Superior temporal gyrus (tissue), 1 donor: ENCODE data around the gene C17orf75.

Source experiments
- DNase-seq: peaks from one replicate; pipeline ENCODE4 v3.0.0-alpha.2; 2016; ENCODE audit errors: extremely low spot score

Gene C17orf75

DNA sequence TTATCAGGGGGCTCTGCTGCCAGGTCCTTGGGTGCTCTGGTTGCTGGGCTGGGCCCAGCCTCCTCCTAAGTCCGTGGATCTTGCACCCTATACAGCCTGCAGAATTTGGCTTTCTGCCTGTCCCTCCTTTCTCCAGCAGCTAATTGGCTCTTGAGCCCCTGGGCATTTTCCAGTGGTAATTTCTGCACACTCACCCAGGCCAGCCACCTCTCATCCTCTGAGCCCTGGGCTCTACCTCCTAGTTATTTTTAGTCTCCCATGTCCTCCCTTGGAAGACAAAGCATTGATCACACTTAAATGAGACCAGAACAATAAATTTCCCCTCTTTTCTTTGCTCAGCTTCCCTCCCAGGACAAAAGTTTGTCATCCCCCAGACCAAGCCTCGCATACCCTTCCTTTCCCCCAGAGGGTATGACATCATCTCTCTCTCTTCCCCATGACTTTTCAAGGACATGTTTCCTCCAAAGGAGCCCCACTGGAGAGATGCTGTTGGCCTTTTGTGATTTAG, 38.1 kb downstream of the C17orf75 start:
- DNase-seq: no peak

DNA sequence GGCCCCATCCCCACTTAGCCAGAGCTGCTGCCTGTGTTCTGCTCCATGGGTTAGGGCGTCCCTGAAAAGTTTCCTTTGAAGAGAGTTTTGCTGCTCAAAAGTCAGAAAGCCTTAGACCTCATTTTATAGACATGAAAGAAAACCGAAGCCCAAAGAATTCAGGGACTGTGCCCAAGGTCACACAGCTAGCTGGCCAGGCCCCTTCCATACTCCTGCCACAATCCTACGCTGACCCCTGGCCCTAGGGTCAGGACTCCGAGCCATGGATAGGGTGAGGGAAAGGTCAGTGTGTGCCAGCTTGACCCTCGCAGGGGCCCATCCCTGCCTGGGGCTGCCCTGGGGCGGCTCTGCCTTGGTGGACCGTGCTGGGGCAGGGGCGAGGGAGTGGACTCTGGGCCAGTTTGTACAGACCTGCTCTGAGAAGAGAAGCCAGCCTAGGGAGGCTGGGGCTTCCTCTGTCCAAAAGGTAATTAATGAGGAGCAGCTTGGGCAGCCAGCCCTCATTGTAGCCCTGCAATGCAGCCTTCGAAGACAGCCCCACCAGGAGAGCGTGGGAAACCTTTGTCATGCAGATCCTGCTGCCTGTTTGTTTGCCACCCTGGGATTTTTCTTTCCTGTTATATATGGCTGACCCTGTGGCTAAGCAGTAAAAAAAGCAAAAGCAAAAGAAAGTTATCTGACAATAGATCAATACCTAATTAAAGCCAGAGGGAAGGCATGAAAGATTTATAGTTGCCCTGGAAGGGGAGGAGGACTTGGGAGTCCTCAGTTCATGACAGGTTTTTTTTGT, 38.9 kb downstream of the C17orf75 start:
- no peak for DNase-seq

DNA sequence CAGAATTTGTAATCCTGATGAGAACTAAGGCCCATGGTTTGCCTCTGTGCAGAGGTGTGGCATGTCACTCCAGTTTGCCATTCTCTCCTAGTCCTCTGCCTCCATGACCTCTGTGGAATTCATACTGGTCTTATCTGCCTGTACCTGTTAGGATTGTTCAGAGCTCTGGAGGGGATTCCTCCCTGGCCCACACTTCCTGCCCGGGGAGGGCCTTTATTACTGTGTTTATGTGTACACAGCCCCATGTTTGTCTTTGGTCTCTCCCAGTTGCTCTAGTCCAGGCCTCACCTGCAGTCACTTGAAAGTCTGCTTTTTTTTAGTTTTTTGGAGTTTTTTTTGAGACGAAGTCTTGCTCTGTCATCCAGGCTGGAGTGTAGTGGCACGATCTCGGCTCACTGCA, 39.9 kb downstream of the C17orf75 start:
- no peak for DNase-seq

- no peak for DNase-seq
These were observed 42.3 kb downstream of the C17orf75 start for GRCh38 chr17:32299580-32300164.

- no peak for DNase-seq
These were observed 43.0 kb downstream of the C17orf75 start for GRCh38 chr17:32298721-32299579.

- no peak for DNase-seq
These were observed 43.7 kb downstream of the C17orf75 start for GRCh38 chr17:32298298-32298697.

- no peak for DNase-seq
These were observed 44.1 kb downstream of the C17orf75 start for GRCh38 chr17:32297860-32298259.

DNA sequence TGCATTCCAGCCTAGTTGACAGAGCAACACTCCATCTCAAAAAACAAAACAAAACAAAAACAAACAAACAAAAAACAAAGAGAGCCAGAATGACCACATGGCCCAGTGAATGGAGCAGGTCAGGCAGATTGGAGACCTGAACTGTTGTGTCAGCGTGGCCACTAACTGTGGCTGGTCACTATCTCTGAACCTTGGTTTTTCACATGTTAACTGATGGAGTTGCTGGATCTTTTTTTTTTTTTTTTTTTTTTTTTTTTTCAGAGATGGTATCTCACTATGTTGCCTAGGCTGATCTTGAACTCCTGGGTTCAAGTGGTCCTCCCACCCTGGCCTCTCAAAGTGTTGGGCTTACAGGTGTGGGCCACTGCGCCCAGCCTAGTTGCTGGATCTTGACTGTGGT, 44.5 kb downstream of the C17orf75 start:
- DNase-seq: no peak

GRCh38 chr17:32292094-32292493, 49.9 kb downstream of the C17orf75 start:
- DNase-seq: no peak

GRCh38 chr17:32289471-32290070, 52.4 kb downstream of the C17orf75 start:
- DNase-seq: no peak

GRCh38 chr17:32288615-32289014, 53.4 kb downstream of the C17orf75 start:
- DNase-seq: no peak

- DNase-seq: no peak
These were observed 54.0 kb downstream of the C17orf75 start for GRCh38 chr17:32287804-32288511.

DNA sequence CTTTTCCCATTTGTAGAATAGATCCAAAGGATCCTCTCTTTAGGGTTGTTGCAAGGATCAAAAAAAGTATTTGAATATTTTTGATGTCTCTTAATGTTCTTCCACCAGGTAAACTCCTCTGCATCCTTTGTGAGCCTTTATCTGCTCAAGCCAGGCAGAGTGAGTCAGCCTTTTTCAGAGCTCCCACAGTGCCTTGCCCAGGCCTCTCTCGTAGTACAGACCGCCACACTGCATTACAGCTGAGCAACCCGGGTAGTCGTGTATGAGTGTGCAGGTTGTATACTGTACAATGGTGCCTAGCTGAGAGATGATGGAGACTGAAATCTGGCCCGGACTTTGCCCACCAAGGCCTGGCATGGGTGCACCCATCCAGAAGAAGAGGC, 55.5 kb downstream of the C17orf75 start:
- DNase-seq: no peak

DNA sequence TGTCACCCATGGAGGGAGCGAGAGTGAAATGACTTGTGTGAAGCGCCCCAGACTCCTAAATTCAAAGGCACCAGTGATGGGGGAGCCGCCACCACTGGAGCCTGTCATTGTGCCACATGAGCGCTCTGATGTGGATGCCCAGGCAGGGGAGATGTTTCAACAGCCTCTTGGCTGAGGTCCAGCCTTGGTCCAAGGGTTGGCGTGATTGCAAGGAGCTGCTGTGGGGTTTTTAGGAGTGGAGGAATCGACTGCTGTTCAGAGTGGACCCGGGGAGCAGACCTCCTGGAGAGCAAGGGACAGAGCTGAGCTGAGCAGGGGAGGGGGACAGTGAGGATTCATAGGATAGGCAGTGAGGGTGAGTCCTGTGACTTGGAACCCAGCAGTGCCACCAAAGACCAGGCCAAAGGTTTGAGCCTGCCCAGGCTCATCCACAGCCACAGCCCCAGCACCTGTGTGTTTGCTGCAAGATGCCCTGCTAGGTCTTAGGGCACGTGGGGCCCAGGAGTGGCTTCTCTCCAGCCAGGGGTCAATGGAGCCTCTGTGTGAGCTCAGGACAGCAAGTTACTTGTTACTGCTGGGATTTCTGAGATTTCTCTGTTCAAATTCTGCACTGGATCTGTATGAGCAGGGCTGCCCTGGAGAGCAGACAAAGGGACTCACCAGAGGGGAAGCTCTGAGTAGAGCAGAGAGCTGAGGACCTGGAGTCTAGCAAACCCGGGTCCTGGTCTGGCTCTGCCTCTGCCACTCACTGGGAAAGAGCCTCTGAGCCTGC, 56.0 kb downstream of the C17orf75 start:
- peak; percentile 87 for DNase-seq

DNA sequence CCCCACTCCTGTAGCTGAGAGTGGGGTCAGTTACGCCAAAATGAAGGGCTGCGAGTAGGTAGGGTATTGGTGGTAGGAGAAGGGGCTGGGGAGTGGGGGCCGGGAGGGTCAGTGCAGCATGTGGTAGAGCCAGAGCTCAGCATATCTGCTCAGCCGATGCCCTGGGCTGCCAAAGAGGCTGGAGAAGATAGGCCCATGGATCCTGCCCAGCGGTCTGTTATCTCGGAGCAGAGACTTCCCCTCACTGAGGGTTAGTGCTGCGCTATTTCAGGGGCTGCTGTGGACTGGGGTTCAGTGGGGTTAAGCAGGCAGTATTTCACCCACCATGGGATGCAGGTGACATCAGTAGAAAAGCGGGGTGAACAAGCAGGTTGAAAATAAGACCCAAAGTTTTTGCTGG, 56.7 kb downstream of the C17orf75 start:
- DNase-seq: no peak

GRCh38 chr17:32283745-32284201, 58.2 kb downstream of the C17orf75 start:
- DNase-seq: no peak

- DNase-seq: no peak
These were observed 60.9 kb downstream of the C17orf75 start for GRCh38 chr17:32281011-32281451.

- DNase-seq: no peak
These were observed 61.9 kb downstream of the C17orf75 start for GRCh38 chr17:32279891-32280716.

GRCh38 chr17:32278815-32279214, 63.2 kb downstream of the C17orf75 start:
- no peak for DNase-seq
